SIG-M5 (cell line): Measurements from ENCODE around the gene SWI5.
"Not testable (repeated sequence)": the region's sequence is repeated elsewhere in the genome, so short reads cannot be mapped to it uniquely, and the experiment has no call there.

Experiments used
- DNase-seq: peaks from one replicate; lab custom pipeline; 2025; lab: John Stamatoyannopoulos, UW

The SWI5 gene

GRCh38 chr9:128276008-128276573, at the start of gene SWI5:
SWI5 (plus strand) TSS chr9:128276276.
- DNase-seq = peak; percentile 87

GRCh38 chr9:128226412-128226801, 49.7 kb upstream of the SWI5 start:
- no peak for DNase-seq

DNA sequence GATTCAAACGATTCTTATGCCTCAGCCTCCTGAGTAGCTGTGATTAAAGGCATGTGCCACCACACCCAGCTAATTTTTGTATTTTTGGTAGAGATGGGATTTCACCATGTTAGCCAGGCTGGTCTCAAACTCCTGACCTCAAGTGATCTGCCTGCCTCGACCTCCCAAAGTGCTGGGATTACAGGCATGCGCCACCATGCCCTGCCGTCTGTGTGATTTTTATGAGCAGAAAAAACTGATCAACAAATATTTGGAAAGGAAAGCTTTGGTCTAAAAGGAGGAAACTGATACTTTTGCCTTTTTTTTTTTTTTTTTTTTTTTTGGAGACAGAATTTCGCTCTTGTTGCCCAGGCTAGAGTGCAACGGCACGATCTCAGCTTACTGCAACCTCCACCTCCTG, 45.2 kb upstream of the SWI5 start:
- not testable (repeated sequence) for DNase-seq

- no peak for DNase-seq
Observed at GRCh38 chr9:128231638-128232527, 44.2 kb upstream of the SWI5 start.

DNA sequence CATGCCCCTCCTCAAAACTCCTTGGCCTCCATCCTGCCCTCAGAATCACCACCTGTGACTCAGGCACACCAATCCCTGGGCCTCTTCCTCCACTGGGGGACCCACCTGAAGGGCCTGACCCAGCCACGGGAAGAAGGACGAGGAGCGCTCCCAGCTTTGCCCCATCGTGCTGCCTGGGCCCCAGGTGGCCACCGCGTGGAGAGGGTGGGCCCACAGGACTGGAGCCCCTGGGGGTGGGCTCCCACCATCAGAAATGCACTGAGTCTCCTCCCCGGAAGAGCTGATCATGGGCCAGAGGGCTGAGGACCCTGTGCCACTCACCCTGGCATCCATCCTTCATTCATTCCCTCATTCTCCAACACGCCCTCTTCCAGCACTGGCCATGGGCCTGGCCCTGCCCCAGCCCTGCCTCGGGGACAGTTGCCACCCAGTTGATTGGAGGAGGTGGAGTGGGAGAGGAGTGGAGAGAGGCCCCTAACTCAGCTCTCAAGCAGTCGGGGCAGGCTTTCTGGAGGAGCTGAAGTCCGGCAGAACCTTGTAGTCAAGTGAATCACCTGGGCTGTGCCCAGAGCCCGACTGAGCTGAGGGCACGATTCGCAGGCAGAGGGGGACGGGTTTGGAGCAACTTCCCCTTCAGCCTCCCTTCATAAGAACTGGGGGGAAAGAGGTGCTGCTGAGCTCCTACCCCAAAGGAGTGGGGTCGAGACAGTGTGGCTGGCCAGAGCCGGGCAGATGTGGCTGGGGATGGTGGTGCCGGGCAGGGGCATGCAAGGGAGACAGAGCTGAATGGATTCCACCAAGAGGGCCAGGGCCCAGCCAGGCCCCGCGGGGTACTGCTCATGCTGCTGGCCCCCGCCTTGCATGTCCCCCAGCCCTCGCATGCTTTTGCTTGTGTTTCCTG, 43.3 kb upstream of the SWI5 start:
- no peak for DNase-seq

DNA sequence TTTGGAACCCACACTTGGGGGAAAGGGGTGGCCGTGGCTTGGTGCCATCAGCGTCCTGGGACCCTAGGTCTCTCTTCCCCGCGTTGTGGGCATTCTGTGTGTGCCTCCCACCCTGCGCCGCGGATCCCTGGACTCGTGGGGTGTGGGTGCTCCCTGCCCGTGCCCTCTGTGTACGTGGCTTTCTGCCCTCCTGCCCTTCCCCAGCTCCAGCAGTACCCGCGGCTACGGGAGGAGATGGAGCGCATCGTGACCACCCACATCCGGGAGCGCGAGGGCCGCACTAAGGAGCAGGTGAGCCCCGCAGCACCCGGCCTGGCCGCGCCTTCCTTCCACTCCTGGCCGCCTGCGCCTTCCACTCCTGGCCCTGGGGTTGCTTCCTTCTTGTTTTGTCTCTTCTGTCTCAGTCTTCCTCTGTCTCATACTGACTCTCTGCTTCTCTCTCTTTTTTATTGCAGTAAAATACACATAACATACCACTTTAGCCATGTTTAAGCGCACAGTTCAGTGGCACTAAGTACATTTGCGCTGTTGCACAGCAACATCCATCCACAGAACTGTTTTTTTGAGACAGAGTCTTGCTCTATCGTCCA, 42.2 kb upstream of the SWI5 start:
- DNase-seq = no peak

- no peak for DNase-seq
Observed at GRCh38 chr9:128242124-128242523, 34.0 kb upstream of the SWI5 start.

GRCh38 chr9:128242828-128243214, 33.3 kb upstream of the SWI5 start:
- no peak for DNase-seq

DNA sequence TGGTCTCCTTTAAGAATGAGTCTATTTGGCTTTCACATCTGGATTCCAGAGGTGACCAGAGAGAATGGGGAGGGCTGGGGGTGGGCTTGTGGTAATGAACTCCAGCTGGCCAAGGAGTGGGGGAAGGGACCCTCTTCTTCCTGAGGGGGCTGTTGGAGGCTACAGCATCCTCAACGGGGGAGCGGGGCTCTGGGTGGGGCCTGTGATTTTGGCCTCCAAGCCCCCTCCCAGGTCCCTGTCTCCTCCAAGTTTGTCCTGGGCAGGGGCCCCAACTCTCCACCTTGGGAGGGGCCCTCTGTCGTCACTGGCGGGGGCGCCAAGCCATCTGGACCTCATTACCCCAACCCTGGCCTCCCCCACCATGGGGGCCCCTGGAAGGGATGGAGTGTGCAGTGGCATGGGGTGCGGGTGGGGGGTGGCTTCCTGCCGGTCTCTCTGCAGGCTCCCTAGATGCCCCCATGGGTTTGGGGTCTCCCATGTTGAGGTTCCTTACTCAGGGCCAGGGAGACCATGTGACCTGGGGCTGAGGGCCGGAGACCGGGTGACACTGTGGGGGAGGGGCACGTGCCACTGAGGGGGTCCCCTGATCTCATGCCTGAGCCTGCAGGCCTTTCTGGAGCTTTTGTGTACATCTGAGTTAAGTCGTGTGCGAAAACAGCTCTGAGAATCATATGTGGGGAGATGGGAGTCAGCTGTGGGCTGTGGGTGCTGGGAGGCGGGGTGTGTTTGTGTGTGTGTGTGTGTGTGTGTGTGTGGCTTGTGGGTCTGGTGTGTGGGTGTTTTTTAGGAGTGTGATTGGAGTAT, 32.7 kb upstream of the SWI5 start:
- DNase-seq = no peak

DNA sequence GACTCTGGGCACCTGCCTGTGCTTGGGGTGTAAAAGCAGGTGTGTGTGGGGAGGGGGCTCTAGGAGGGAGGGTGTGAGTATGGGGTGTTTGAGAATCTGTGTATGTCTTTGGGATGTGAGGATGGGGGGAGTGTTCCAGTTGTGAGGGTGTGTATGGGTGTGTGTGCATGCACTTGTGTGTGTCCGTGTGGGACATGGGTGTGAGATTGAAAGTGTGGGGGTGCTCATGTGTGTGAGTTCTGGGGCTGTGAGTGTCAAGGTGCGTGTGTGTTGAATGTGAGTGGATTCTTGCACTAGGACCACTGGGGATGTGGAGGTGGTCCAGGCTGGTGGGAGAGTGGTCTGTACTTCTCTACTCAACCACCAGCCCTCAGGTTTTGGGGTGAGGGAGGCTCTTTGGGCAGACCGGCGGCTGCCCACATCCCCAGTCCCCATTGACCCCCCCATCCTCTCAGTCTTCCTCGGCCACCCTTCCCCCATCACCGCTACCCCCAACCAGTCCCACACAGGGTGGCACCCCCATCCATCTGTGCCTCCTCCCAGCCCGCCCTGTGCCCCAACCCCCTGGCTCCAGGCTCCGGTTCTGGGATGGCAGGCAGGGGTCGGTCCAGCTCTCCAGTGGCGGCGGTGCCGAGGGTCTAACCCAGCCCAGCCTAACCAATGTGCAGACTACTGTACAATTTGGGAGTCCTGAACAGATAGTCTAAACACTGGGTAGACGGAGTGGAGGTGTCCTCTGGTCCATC, 31.8 kb upstream of the SWI5 start:
- DNase-seq = no peak

DNA sequence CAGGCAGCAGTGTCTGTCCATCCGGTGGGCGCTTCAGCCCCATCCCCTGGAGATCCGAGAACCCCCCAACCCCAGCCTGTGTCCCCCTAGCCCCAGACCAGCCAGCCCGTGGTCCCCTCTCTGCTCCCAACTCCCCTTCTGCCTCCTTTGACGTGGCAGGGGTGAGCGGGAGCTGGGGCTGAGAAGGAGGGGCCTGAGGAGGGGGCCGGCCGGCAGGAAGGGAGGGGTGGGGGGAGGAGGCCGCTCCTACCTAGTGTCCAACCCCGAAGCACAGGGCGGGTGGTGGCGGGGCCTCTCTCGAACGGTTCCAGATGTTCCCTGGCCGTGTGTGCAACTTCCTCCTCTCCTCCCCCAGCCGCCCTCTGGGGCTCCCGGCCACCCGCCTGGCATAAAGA, 31.2 kb upstream of the SWI5 start:
- DNase-seq = no peak

DNA sequence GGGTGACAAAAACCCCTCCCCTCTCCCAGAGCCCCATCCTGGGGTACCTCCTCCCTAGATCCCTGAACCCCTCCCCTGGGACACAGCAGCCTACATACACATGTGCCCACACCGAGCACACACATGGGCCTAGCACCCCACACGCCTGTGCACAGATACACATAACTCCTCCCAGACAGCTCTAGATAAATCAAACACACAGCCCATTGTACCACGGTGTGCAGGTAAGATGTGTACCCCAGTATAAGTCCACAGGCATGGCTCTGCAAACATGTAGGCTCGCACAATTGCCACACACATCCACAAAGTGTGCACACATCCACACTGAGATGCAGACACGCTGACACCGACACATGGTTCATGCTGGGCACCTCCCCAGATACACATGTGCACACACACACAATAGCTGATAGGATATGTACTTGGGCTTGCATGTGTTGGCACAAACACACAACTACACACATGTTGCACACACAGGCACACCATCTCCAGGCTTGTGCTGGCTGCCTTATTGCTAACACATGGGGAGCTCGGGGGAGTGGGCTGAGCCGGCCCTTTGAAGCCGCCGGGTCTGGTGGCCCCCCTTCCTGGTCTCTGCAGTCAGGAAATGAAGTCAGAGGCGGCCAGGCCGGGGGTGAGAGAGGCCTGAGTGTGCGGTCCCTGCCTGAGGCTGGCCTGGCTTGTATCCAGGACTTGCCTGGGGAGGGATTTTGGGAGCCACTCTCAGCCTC, 30.5 kb upstream of the SWI5 start:
- DNase-seq = no peak

DNA sequence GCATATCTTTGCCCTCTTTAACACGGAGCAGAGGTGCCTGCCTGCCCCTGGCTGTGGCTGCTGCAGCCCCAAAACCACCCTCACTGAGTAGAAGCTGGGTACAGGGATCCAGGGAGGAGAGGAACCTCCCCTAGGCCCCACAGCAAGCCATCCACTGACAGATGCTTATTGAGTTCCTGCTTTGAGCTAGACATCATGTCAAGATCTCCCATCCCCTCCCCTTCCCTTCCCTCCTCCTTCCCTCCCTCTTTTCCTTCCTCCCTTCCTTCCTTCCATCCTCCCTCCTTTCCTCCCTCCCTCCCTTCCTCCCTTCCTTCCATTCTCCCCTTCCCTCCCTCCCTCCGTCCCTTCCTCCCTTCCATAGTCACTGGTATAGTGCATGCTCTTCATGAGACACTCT, 29.6 kb upstream of the SWI5 start:
- no peak for DNase-seq

DNA sequence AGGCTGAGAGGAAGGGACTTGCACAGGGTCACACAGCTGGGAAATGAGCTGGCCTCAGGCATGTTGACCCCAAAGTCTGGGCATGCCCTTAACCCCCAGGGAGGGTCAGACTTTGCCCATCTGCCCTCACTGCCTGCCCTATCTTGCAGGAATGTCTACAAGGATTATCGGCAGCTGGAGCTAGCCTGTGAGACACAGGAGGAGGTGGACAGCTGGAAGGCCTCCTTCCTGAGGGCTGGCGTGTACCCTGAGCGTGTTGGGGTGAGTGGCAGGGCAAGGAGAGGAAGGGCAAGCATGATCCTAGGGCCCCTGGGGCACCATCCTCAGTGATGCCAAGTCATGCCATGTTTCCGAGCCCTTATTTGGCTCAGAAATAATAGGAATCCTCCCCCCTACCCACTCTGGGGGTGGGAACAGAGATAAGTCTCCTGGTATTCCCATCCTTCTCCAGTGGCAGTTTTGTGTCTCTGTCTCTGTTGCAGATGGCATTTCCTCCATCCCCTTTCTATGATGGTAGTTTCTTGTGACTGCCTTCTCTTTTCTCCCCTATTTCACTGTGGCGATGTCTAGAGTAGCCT, 28.8 kb upstream of the SWI5 start:
- DNase-seq = no peak

GRCh38 chr9:128249558-128249907, 26.5 kb upstream of the SWI5 start:
- no peak for DNase-seq

- DNase-seq = no peak
Observed at GRCh38 chr9:128249908-128250838, 25.9 kb upstream of the SWI5 start.

DNA sequence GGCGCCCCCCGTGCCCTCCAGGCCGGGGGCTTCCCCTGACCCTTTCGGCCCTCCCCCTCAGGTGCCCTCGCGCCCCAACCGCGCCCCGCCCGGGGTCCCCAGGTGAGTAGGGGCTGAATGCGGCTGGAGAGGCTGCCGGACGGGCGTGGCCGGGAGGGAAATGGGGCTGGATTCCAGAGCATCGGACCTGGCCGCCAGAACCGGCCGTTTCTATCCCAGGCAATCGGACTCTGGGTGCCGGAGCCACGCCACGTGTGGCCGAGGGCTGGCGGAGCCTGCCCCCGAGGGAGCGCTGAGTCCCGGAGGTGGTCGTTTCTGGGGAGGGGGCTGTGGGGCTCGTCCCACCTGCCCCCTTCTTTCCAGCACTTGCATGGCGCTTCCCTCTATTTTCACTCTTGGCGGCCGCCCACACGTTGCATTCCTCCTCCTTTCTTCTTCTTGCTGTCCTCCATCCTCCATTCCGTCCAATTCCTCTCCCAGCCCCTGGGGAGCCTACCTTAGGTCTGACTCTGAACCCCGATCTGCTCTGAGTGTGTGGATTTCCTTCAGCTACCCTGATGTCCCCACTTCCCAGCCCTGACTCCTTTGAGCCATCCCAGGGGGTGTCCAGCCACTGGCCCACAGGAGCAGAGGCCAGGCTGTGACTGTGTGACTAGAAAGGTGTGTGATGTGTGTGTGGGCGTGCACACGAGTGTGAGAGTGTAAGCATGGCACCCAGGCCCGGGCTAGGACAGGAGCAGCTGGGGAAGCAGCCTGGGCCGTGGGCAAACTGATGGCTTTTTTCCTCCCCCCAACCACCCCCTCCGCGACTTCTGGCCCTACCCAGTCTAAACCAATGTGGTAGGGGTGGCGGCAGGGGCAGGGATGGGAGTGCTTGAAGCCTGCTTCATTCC, 25.0 kb upstream of the SWI5 start:
- DNase-seq = no peak

DNA sequence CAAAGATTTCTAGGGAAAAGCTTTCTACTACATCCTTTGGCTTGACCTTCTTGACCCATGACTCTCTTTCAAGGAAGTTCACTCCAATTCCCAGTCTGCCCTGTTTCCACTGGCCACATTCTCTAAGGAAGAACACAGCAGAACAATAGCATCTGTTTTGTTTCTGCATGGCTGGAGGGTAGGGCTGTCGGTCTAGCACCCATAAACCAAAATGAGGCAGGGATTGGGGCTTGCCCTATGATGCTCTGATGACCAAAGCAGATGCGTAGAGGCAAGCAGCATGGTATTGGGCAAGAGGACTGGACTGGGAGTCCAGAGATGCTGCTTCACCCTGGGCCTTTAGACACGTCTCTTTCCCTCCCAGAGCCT, 24.4 kb upstream of the SWI5 start:
- DNase-seq = no peak
